SU-DHL-6 (cell line): ENCODE data around the gene UCN.

ENCODE experiments used
- CTCF ChIP-seq: fragments of 200-600 bp; sonication (generic); IDR thresholded peaks from one replicate; pipeline ENCODE4 v1.5.1; 2017; ENCODE audit warnings: antibody characterized with exemption, mild to moderate bottlenecking, low read length, moderate library complexity; ENCODE audit not compliant: insufficient read depth, poor library complexity, severe bottlenecking
- EZH2phosphoT487 ChIP-seq: fragments of 200-600 bp; sonication (generic), shearing (Covaris generic); conservative IDR thresholded peaks from 2 replicates; pipeline ENCODE4 v1.6.1; 2018; ENCODE audit warnings: mild to moderate bottlenecking, antibody characterized with exemption, low read length, moderate library complexity, mixed read lengths

GRCh38 chr2:27316655-27317412, 8.6 kb upstream of the UCN start:
- TF ChIP-seq CTCF = no peak
- no peak for TF ChIP-seq EZH2phosphoT487
